HL-60/S4 (cell line): ENCODE data around the gene FBRS.

Experiments
- in situ Hi-C: fragments of 300-500 bp; cut with MboI; formaldehyde crosslinking; loops from 2 replicates; pipeline ENCODE4 v1.14.3; 2022; ENCODE audit warnings: low sequenced_read_pairs

FBRS gene

DNA sequence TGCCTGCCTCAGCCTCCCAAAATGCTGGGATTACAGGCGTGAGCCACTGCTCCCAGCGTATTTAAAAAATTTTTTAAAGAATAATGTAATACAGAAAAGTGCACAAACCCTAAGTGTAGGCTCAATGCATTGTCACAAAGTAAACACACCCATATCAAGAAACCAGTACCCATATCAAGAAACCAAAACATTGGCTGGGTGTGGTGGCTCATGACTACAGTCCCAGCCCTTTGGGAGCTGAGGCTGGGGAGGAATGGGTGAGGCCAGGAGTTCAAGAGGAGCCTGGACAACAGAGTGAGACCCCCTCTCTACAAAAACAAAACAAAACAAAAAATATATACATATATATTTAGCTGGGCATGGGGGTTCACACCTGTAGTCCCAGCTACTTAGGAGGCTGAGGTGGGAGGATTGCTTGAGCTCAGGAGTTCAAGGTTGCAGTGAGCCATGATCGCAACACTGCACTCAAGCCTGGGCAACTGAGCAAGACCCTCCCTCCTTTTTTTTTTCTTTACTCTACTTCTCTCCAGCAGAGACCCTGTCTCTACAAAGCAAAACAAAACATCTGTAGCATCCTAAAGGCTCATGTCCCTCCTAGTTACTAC is 16.8 kb upstream of the FBRS start:
- in situ Hi-C loops = no loop called here

DNA sequence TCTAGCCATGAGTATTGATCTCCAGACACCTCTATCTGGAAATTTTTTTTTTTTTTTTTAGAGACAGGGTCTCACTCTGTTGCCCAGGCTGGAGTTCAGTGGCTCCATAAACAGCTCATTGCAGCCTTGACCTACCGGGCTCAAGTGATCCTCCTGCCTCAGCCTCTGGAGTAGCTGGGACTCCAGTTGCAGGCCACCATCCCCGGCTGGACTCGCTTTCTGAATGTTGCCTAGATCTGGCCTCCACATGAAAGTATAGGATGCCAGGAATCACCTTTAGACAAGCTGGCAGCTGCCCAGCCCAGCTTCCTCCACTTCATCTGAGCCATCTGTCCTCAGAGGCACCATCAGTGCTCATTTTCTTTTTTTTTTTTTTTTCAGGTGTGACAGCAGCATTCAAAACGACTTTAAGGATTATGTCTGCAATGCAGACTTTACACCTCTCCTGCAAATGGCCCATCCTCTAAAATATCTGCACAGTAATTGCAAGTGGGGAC is 13.8 kb upstream of the FBRS start:
- in situ Hi-C loops = no loop called here

DNA sequence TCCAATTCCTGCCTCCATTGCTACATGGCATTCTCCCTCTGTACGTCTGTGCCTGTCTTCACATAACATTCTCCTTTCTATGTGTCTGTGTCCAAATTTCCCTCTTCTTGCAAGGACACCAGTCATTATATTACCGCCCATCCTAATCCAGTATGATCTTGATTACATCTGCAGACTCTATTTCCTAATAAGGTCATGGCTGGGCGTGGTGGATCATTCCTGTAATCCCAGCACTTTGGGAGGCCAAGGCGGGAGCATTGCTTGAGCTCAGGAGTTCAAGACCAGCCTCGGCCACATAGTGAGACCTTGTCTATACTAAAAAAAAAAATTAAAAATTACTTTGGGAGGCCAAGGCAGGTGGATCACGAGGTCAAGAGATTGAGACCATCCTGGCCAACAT is 12.5 kb upstream of the FBRS start:
- in situ Hi-C loops = no loop called here

DNA sequence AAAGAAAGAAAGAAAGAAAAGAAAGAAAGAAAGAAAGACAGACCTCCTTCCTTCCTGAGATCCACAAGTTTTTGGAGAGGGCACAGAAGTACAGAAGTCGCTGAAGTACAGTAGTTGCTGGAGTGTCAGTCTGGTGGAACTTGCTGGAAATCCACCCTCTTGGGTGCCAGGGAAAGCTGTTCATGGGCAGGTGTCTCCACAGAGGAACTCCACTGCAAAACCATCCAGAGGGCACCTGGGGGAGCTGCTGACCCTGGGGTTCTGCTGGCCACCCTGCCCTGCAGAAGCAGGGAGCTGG is 11.0 kb upstream of the FBRS start:
- in situ Hi-C loops = no loop called here

DNA sequence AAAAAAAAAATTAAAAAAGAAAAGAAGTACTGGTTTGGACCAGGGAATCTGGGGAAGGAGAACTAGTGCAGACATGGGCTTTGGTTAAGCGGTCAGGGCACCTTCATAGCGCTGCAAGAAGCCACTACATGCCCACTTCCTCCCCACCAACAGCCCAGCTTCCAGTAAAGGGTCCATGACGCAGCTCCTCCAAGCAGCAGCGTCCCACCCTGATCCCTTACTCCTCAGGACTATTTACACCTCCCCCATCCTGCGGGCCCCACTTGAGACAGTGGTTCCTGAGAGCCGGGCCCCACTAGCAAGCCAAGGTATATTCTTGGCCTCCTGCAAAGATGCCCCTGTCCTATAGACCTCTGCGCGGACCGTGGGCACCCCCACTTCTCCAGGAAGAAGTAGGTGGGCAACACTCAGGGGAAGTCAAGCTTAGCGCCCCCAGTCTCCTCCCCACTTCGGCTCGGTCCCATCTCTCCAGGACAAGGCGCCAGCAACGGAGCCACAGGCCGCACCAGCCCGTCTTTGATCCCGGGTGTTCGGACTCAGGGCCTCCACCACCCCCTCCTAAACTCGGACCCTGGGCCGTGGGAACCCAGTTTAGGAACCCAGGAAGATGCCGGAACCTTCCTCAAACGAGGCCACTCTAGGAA is 8.4 kb upstream of the FBRS start:
- in situ Hi-C loops = no loop called here

DNA sequence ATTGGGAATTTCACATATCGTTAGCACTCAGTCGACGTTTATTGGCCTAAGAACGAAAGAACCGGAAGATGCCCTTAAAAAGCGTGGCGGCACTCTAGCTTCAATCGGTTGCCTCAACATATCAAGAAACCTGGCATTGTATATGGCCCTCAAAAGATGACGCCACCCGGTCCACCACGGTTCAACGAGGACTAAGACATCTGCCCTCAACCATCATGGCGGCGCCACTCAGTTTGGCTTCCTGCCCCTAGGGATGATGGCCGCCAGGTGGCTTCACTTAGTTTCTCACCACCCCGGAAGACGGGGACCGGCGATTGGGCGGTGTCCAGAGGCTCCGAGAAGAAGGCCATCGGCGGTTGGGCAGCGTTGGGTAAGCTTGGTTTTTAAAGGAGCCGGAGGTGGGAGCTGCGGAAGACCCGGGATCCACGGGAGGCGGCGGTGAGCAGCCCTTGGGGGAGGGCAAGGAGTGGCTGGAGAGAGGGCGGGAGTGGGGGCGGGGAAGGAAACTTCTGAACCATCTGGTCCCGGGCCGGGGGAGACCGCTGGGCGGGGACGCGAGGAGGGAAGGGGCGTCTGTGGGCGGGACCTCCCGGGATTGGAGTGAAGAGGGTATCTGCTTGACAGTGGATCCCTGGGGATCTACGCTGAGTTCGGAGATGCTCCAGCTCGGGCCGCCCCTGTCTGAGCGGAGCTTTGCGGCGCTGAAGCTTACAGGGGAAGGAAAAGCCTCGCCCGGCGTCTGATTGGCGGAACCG is 7.7 kb upstream of the FBRS start, which contains the start of gene PRR14:
PRR14 (plus strand) TSS at position 592 of the 755 bp plus-strand sequence. CDS start 686 bp downstream, outside the sequence.
- in situ Hi-C loops = no loop called here

DNA sequence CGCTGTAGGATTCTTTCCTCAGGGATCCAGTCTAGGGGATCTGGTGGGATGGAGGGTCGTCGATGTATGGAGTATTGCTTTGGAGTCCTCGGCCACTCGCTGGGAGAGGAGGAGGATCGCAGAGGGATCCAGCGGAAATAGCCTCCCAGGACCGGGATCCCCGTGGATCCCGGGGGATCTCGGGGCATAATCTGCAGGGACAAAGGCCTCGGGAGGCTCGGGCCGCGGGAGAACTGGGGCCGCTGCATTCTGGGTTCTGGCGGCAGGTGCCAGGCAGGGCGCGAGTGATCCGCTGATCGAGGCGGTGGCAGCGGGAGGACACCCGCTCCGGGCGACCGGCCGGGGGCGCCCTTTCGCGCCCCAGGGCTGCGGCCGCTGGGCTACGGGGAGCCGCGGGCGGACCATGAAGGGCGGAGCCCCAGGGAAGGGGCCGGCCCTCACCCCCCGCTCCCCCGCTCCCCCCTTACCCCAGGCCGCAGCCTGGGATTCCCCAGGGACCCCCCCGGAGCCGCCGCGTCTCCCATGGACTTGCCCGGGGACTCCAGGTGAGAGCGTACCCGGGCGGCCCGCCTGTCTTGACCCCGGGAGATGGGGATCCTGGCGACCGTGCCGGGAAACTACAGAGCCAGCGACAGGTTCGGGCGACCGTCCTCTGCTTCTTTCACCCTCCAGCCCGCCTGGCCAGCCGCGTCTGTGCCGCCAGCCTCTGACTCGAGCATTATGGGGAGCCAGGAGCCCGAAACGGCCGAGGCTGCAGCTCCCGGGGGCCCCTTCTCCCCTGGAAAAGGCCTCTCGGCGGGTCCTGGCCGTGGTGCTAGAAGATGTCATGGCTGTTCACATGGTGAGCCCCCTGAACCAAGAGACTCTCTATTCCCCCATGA is 6.9 kb upstream of the FBRS start:
- in situ Hi-C loops = no loop called here

DNA sequence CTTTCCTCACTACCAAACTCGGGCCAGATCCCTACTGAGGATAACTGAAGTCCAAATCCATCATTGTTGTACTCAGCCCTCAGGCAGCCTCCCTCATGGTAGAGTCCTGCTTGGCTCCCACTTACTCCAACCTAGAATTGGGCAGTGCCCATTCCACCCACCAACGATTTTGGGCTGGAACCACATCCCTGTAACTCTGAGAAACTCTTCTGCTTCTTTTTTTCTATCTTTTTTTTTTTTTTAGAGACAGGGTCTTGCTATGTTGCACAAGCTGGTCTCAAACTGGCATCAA is 6.3 kb upstream of the FBRS start:
- in situ Hi-C loops = no loop called here

DNA sequence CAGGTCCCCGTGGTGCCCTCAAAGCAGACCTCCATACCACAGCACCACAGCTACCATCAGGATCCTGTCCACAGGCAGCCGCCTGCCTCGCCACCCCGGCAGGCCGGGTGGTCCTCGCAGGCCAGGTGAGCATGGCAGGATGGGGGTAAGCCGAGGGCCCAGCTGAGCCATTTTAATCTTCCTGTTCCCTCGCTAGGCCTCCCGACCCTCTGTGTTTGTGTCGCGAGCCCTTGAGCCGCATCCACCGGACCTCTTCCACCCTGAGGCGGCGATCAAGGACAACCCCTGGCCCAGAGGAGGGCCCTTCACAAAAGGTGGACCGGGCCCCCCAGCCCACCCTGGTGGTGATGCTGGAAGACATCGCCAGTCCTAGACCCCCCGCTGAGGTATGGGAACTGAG is 5.5 kb upstream of the FBRS start:
- in situ Hi-C loops = no loop called here

DNA sequence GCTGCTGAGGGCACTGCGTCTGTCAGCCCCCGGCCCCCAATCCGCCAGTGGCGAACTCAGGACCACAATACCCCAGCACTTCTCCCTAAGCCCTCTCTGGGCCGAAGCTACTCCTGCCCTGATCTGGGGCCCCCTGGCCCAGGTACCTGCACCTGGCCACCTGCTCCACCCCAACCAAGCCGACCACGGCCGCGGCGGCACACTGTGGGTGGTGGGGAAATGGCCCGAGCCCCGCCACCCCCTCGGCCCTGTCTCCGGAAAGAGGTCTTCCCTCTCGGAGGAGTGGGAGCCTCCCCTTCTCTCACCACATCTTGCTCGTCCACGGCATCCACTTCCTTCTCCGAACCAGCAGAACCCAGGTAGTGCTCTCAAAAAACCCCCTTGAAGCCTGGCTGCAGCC is 3.4 kb upstream of the FBRS start:
- in situ Hi-C loops = no loop called here

DNA sequence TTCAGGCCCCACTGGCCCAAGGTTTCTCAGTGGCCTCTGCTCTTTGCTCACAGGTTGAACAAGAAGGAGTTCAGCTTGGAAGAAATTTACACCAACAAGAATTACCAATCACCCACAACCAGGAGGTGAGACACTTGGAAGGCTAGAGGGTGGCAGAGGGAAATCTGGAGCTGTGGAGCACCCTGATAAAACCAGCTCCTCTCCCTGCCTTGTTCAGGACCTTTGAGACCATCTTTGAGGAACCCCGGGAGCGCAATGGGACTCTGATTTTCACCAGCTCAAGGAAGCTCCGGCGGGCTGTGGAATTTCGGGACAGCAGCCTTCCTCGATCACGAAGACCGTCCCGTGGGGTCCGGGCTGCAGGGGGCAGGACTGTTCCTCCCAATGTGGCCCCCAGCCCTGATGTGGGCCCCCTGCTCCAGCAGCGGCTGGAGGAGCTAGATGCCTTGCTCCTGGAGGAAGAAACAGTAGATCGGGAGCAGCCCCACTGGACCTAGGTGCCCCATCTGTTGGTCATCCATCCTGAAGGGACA is 2.4 kb upstream of the FBRS start:
- in situ Hi-C loops = no loop called here

DNA sequence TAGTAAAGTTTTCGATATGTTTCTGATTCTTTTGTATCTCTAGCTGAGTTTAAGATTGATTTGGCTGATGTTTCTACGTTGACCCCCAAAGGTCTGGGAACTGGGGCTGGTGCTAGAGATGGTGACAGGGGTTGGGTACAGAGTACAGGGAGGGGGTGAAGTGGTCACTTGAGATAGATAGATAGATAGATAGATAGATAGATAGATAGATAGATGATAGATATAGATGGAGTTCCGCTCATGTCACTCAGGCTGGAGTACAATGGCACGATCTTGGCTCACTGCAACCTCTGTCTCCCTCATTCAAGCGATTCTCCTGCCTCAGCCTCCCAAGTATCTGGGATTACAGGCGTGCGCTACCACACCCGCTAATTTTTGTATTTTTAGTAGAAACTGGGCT is 1.8 kb upstream of the FBRS start:
- in situ Hi-C loops = no loop called here

DNA sequence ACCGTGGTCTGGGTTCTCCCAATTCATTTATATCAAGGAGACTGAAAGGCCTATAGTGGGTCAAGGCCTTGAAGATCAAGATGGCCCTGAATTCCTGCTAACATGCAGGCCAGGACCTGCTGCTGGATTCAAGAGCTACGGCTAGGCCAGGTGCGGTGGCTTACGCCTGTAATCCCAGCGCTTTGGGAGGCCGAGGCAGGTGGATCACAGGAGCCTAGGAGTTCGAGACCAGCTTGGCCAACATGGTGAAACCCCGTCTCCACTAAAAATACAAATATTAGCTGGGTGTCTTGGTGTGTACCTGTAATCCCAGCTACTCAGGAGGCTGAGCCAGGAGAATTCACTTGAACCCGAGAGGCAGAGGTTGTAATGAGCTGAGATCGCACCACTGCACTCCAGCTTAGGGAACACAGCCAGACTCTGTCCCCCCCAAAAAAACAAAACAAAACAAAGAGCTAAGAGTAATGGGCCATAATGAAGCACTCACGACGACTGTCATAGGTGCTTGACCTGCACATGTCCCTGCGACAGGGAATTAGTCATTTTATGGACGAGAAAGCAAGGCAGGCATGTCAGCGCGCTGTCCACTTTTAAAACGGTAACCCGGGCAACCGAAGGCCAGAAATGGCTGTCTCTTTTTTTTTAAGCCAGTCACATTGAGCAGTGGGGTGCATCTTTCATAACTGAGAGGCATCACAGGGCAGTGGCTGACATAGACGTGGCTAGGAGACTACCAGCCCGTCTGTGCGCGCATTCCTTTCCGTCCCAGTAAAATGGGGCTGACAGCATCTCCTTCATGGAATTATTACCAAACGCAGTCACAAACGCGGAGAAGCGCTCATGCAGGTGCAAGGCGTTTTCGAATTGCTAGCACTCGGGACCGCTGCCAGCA is 1.0 kb upstream of the FBRS start:
- in situ Hi-C loops = no loop called here

DNA sequence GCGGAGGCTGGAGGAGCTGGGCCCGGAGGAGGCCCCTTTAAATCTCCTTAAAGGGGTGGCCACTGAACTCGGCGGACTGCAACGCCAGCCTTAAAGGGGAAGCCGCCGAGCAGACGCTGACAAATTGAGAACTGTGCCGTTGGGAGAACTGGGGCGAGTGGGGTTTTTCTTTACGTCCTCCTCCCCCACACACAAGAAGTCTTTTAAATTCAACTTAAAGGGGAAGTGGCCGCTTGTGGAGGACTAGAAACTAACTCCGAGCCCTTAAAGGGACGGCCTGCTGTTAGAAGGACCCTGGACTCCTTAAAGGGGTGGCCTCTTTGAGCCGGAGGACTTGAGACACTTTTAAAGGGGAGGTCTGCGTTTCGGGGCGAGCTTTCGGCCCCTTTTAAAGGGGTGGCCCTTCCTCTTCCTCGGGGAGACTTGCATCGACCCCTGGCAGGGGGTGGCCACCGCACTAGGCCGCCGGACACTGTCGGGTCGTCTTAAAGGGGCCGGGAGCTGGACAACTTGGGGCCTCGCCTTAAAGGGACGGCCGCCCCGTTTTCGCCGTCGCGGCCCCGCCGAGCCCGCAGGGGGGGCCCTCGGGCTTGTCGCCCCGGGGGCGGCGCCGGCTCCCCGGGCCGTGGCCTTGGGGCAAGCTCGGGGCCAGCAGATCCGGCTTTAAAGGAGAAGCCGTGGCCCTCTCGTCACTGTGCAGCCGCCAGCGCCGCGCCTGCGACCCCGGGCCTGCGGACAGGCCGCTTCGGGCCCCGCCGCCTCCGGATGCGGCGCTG is 688 bp downstream of the FBRS start:
- in situ Hi-C loops = no loop called here

DNA sequence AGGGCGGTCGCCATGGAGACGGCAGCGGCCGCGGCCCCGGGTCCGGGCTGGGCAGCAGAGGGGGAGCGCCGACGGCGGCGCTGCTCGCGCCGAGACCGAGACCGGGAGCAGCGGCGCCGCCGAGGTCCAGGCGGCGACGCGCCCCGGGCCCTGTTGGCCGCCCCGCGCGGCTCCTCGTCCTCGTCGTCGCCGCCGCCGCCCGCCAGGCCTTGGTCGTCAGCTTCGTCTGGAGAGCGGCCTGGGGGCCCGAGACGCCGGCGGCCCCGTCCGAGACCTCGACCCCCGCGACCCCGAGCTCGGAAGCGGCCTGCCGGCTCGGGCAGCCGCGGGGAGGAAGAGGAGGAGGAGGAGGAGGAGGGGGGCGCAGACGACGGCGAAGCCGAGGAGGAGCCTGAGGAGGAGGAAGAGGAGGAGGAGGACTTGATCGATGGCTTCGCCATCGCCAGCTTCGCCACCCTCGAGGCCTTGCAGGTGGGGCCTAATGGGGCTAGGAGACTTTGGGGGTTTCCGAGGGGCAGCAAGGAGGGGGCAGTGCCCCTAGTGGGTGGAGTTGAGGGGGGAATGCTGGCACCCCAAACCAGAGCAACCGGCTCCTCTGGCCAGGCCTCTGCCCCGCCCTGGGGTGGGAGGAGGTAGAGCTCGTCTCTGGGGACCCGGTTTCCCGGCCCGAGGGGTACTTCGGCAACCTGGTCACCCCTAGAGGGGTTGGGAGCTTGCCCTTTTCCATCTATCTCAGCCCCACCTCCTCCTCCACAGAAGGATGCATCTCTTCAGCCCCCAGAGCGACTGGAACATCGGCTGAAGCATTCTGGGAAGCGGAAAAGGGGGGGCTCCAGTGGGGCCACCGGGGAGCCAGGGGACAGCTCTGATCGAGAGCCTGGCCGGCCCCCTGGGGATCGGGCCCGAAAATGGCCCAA is 1.5 kb downstream of the FBRS start:
- in situ Hi-C loops = no loop called here

DNA sequence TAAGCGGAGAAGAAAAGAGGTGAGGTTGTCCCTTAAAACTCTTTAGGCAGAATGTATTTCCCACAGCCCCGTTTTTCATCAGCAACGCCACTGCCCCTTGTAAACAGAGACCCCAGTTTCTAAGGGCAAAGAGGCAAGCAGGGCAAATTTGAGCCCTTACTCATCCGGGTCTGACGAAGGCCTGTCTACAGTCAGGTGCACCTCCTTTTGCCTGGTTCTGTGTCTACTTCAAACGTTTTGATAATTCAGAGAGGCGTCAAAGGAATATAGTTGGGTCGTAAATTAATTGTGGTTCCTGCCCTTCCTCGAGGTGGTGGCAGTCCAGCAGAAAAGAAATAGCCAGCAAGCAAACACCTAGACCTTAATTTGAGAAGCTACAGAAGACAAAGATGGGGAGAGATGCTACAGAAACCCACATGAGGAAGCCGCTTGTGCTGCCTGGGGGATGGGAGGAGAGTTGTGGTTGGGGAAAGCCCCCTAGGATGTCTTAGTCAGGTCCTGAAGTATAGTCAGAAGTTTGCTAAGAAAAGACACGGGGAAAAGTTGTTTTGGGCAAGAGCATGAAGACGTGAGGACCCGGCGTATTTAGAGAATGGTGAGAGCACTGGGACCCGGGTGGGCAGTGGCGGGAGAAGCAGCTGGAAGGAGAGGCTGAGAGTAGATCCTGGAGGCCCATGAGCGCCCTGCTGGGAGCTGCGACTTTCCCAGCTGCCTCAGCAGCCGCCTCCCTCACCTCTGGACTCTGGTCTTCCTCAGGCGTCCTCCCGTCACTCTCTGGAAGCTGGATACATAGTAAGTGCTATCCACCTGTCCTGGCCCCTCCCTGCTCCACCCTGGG is 2.4 kb downstream of the FBRS start:
- in situ Hi-C loops = no loop called here

DNA sequence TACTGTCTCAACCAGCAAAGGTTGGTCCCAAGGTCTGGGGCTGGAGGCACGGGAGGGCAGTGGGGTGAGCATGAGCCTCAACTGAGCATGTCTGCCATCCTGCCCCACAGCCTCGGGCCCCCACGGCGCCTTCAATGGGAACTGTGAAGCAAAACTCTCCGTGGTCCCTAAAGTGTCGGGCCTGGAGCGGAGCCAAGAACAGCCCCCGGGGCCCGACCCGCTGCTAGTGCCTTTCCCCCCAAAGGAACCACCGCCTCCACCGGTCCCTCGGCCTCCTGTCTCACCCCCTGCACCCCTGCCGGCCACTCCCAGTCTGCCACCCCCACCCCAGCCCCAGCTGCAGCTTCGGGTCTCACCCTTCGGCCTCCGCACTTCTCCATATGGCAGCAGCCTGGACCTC is 4.2 kb downstream of the FBRS start:
- in situ Hi-C loops = no loop called here

DNA sequence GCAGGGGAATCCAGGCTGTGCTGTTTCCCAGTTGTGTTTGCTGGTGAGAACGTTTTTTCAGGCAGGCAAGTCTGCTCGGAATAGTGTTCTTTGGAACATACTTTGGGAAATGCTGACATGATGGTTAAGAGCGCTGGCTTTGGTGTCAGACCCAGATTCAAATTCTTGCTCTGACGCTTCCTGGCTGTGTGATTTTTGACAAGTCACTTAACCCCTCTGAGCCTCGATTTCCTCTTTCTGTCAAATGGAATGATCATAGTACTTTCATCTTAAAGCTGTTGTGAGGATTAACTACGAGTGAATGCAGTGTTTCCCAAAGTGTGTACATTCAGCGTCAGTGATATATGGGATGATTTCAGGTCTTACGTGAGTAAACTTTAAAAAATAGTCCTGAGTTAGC is 4.8 kb downstream of the FBRS start:
- in situ Hi-C loops = no loop called here
